Trophoblast cell (in vitro differentiated cells and primary cell): ENCODE data around the gene DOCK2.

Source experiments
- DNase-seq, 2 donors: peaks; one replicate each; pipeline ENCODE4 v3.0.0-alpha.2; 2016
- H2AFZ ChIP-seq: 2 replicates; pipeline ENCODE4 v1.6.1; 2013; ENCODE audit warnings: low read length, moderate library complexity, mild to moderate bottlenecking; ENCODE audit not compliant: insufficient read depth, poor library complexity
- H2AK5ac ChIP-seq: 2 replicates; pipeline ENCODE4 v1.6.1; 2013; ENCODE audit warnings: mild to moderate bottlenecking, low read length
- H2BK120ac ChIP-seq: 2 replicates; pipeline ENCODE4 v1.6.1; 2013; ENCODE audit warnings: low read length, mild to moderate bottlenecking, moderate library complexity; ENCODE audit not compliant: insufficient read depth, poor library complexity
- H2BK12ac ChIP-seq: 2 replicates; pipeline ENCODE4 v1.6.1; 2013; ENCODE audit warnings: mild to moderate bottlenecking, low read length, moderate library complexity
- H2BK5ac ChIP-seq: 2 replicates; pipeline ENCODE4 v1.6.1; 2013; ENCODE audit warnings: low read length, low read depth, moderate library complexity, mild to moderate bottlenecking; ENCODE audit not compliant: poor library complexity
- H3K14ac ChIP-seq: 2 replicates; pipeline ENCODE4 v1.6.1; 2013; ENCODE audit warnings: mild to moderate bottlenecking, low read length
- H3K18ac ChIP-seq: 2 replicates; pipeline ENCODE4 v1.6.1; 2013; ENCODE audit warnings: mild to moderate bottlenecking, low read length
- H3K23ac ChIP-seq: 2 replicates; pipeline ENCODE4 v1.6.1; 2013; ENCODE audit warnings: low read length
- H3K27ac ChIP-seq: 2 replicates; pipeline ENCODE4 v1.5.1; 2013; ENCODE audit warnings: low read depth, mild to moderate bottlenecking, inconsistent platforms, low read length, moderate library complexity
- H3K27me3 ChIP-seq: 2 replicates; pipeline ENCODE4 v1.6.1; 2013; ENCODE audit warnings: inconsistent platforms, mild to moderate bottlenecking, low read length, moderate library complexity; ENCODE audit not compliant: insufficient read depth
- H3K36me3 ChIP-seq, 2 experiments: 1 replicate in 1 of 2; 2 replicates in 1 of 2; pipeline ENCODE4 v1.6.1; 2013; ENCODE audit warnings: low read length in 2 of 2, mild to moderate bottlenecking in 2 of 2, moderate library complexity in 1 of 2; ENCODE audit not compliant: insufficient read depth in 2 of 2, control insufficient read depth in 1 of 2
- H3K4ac ChIP-seq: 2 replicates; pipeline ENCODE4 v1.6.1; 2013; ENCODE audit warnings: low read depth, mild to moderate bottlenecking, low read length, moderate library complexity
- H3K4me1 ChIP-seq, 2 experiments: 1 replicate in 1 of 2; 2 replicates in 1 of 2; pipeline ENCODE4 v1.6.1; 2013; ENCODE audit warnings: low read length in 2 of 2, mild to moderate bottlenecking in 2 of 2, moderate library complexity in 1 of 2; ENCODE audit not compliant: insufficient read depth in 2 of 2, control insufficient read depth in 1 of 2
- H3K4me2 ChIP-seq: 2 replicates; pipeline ENCODE4 v1.6.1; 2013; ENCODE audit warnings: inconsistent platforms, mild to moderate bottlenecking, low read length, moderate library complexity
- H3K4me3 ChIP-seq: 2 replicates; pipeline ENCODE4 v1.5.1; 2013; ENCODE audit warnings: mild to moderate bottlenecking, low read depth, low read length, inconsistent platforms
- H3K79me1 ChIP-seq: one replicate; pipeline ENCODE4 v1.6.1; 2013; ENCODE audit warnings: low read length
- H3K79me2 ChIP-seq: 2 replicates; pipeline ENCODE4 v1.6.1; 2013; ENCODE audit warnings: low read length, mild to moderate bottlenecking; ENCODE audit not compliant: control insufficient read depth, insufficient read depth, poor library complexity
- H3K9ac ChIP-seq: 2 replicates; pipeline ENCODE4 v1.6.1; 2013; ENCODE audit warnings: mild to moderate bottlenecking, low read length
- H3K9me3 ChIP-seq: 2 replicates; pipeline ENCODE4 v1.6.1; 2013; ENCODE audit warnings: low read depth, mild to moderate bottlenecking, control low read depth, inconsistent platforms, low read length; ENCODE audit not compliant: insufficient read depth
- H4K12ac ChIP-seq: 2 replicates; pipeline ENCODE4 v1.6.1; 2013; ENCODE audit warnings: low read depth, mild to moderate bottlenecking, low read length, moderate library complexity
- H4K8ac ChIP-seq: 2 replicates; pipeline ENCODE4 v1.6.1; 2013; ENCODE audit warnings: low read depth, mild to moderate bottlenecking, low read length, moderate library complexity
- H4K91ac ChIP-seq: one replicate; pipeline ENCODE4 v1.6.1; 2013; ENCODE audit warnings: low read depth, mild to moderate bottlenecking, low read length, moderate library complexity
- WGBS: extraction: QIAGEN DNeasy Blood & Tissue Kit; methylation state at CpG from one replicate; pipeline ENCODE4 v1.1.7; 2013; ENCODE audit warnings: missing lambda C conversion rate; ENCODE audit not compliant: insufficient read length, insufficient coverage; ENCODE audit errors: extremely low coverage; 5-methylcytosine and 5-hydroxymethylcytosine counted together

DOCK2 gene

DNA sequence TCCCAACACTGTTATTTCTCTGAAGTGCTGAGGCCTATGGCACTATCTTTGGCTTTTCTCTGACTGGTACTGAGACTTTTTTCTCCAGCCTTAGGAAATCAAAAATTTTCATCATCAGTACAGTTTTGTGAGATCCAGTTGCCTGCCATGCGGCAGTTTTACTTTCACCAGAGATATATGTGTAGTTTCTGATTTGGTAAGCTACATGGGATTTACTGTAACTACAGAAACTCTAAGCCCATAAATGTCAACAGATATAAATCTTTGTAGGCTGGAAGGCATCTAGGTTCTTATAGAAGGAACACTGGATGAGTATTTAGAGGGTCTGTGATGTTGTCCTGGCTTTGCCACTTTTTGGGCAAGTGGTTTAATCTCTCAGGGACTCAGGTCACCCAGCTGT lies 69.0 kb downstream of the DOCK2 start:
- no peak overlapping the region for H4K12ac ChIP-seq
- no peaks in the 10 kb centered on the region for H3K9me3 ChIP-seq
- H3K23ac ChIP-seq: no peak overlapping the region
- no peak overlapping the region for H4K91ac ChIP-seq
- H2BK5ac ChIP-seq: no peak overlapping the region
- no peaks in the 10 kb centered on the region for H3K27me3 ChIP-seq
- H3K4me3 ChIP-seq: no peak overlapping the region
- H3K4ac ChIP-seq: no peak overlapping the region
- no peak overlapping the region for H3K4me2 ChIP-seq
- no peaks in the 10 kb centered on the region for H3K79me1 ChIP-seq
- H2AK5ac ChIP-seq: no peak overlapping the region
- WGBS: no CpG with 5 or more reads among the region's 1 CpG
- no peak overlapping the region for H3K14ac ChIP-seq
- no peak overlapping the region for H2AFZ ChIP-seq
- H3K9ac ChIP-seq: no peak overlapping the region
- no peaks in the 10 kb centered on the region for H3K36me3 ChIP-seq
- H3K79me2 ChIP-seq: no peaks in the 10 kb centered on the region
- no peak overlapping the region for H4K8ac ChIP-seq
- H2BK12ac ChIP-seq: no peak overlapping the region
- no peak for DNase-seq
- no peak overlapping the region for H2BK120ac ChIP-seq
- no peak overlapping the region for H3K27ac ChIP-seq
- H3K4me1 ChIP-seq: no peaks in the 10 kb centered on the region
- H3K18ac ChIP-seq: no peak overlapping the region

DNA sequence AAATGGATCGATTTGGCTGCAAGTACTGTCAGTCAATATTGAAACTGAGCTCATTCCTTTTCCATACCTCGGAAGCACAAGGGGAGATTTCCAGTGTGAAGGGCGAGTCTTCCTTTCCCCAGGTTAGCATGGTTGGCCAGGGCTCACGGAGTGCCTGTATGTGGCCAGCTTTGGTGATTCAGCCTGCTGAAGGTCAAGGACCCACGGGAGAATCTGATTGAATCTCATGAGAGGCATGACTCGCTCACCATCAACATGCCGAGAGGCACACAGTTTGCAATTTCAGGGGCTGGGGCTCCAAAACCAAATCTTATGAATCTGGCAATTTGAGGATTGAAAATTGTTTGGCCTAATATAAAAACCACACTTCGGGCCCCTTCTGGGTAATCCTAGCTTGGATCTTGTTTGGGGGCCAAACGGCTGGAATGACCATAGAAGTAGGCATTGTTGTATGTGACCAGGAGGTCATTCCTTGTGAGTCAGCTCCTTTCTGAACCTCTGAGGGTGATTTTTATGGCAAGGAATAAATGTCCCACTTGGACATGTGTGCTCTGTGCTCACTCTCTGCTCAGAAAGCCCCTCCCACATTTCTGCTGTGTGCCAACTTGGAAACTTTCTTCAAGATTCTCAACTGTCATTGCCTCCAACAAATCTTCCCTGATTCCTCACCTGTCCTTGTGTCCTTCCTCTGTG lies 69.8 kb downstream of the DOCK2 start:
- H3K36me3 ChIP-seq: no peaks in the 10 kb centered on the region
- no peak overlapping the region for H3K4ac ChIP-seq
- no peak for DNase-seq
- H3K9ac ChIP-seq: no peak overlapping the region
- no peak overlapping the region for H3K27ac ChIP-seq
- H4K8ac ChIP-seq: no peak overlapping the region
- H4K12ac ChIP-seq: no peak overlapping the region
- no peak overlapping the region for H3K18ac ChIP-seq
- H3K79me1 ChIP-seq: no peaks in the 10 kb centered on the region
- H2BK12ac ChIP-seq: no peak overlapping the region
- H3K27me3 ChIP-seq: no peaks in the 10 kb centered on the region
- no peak overlapping the region for H3K23ac ChIP-seq
- H3K14ac ChIP-seq: no peak overlapping the region
- H2AK5ac ChIP-seq: no peak overlapping the region
- no CpG with 5 or more reads among the region's 9 CpGs for WGBS
- no peaks in the 10 kb centered on the region for H3K9me3 ChIP-seq
- no peak overlapping the region for H2BK120ac ChIP-seq
- no peak overlapping the region for H4K91ac ChIP-seq
- H2BK5ac ChIP-seq: no peak overlapping the region
- no peak overlapping the region for H3K4me3 ChIP-seq
- H2AFZ ChIP-seq: no peak overlapping the region
- no peaks in the 10 kb centered on the region for H3K4me1 ChIP-seq
- H3K4me2 ChIP-seq: no peak overlapping the region
- H3K79me2 ChIP-seq: no peaks in the 10 kb centered on the region

DNA sequence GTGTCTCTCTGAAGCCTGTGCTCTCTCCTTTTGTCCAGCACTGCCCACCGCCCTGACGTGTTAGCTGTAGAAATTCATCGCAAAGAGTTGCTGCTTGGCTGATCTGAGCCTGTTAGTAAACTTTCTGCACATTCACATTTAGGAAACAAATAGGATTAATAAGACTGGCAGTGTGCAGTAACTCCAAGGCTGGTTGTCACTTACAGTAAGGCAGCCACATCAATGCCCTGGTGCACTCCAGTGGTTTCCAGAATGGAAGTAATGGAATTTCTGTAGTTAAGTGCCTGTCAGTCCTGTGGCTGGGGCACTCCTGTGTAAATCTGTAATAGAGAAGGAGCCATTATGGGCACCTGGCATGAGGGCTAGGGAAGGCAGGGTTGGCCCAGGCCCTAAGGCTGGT lies 70.6 kb downstream of the DOCK2 start:
- no peaks in the 10 kb centered on the region for H3K9me3 ChIP-seq
- no peak overlapping the region for H3K4me2 ChIP-seq
- H3K18ac ChIP-seq: no peak overlapping the region
- no peak overlapping the region for H3K9ac ChIP-seq
- no peak overlapping the region for H2AFZ ChIP-seq
- DNase-seq: no peak
- no peaks in the 10 kb centered on the region for H3K27me3 ChIP-seq
- no peak overlapping the region for H4K91ac ChIP-seq
- no peak overlapping the region for H3K4me3 ChIP-seq
- no peak overlapping the region for H3K27ac ChIP-seq
- no peak overlapping the region for H3K14ac ChIP-seq
- H2AK5ac ChIP-seq: no peak overlapping the region
- no peaks in the 10 kb centered on the region for H3K79me2 ChIP-seq
- no peaks in the 10 kb centered on the region for H3K36me3 ChIP-seq
- H2BK5ac ChIP-seq: no peak overlapping the region
- H3K79me1 ChIP-seq: no peaks in the 10 kb centered on the region
- no CpG with 5 or more reads among the region's 3 CpGs for WGBS
- H2BK12ac ChIP-seq: no peak overlapping the region
- H3K4ac ChIP-seq: no peak overlapping the region
- H2BK120ac ChIP-seq: no peak overlapping the region
- H4K12ac ChIP-seq: no peak overlapping the region
- no peak overlapping the region for H3K23ac ChIP-seq
- H4K8ac ChIP-seq: no peak overlapping the region
- H3K4me1 ChIP-seq: no peaks in the 10 kb centered on the region

DNA sequence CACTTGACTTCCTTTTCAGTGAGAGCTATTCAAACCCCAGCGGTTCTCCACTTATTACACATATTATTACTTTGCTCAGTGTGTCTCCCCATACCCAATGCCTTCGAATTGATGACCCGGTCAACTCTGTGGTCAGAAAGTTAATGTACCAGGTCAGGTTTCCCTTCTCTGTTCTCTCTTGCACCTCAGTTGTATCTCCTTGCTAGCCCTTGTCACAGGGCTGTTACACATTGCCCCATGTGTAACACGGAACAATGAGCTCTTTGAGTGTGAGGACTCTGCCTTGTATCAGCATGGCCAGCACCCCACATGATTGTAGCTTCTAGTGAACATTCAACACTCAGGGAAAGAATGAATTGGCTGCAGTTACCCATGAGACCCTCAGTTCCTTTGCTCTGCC lies 73.6 kb downstream of the DOCK2 start:
- Histone ChIP-seq H3K23ac (no peak overlapping the region), H3K4me1 (no peaks in the 10 kb centered on the region), H3K18ac (no peak overlapping the region), H4K8ac (no peak overlapping the region), H4K91ac (no peak overlapping the region), H3K79me2 (no peaks in the 10 kb centered on the region), H2BK12ac (no peak overlapping the region), H3K9me3 (no peaks in the 10 kb centered on the region), H3K14ac (no peak overlapping the region), H2AK5ac (no peak overlapping the region), H4K12ac (no peak overlapping the region), H3K27ac (no peak overlapping the region), H2AFZ (no peak overlapping the region), H3K9ac (no peak overlapping the region), H2BK5ac (no peak overlapping the region), H3K79me1 (no peaks in the 10 kb centered on the region), H3K4ac (no peak overlapping the region), H3K27me3 (no peaks in the 10 kb centered on the region), H3K36me3 (no peaks in the 10 kb centered on the region), H2BK120ac (no peak overlapping the region), H3K4me3 (no peak overlapping the region), H3K4me2 (no peak overlapping the region)
- DNase-seq: no peak
- WGBS: no CpG with 5 or more reads among the region's 4 CpGs
